ENCODE data around the gene CAMK4. TPM values are rescaled to one million over a fixed set of nuclear protein-coding genes. Genes with fewer than 3 reads are reported as not detected.

Gene CAMK4
- total and polyA plus RNA-seq, 2 experiments from 2014 or later = 4.2 to 7.3 TPM

- Histone ChIP-seq H3K9me2 (ENCODE audit: insufficient read depth) (no peaks in the 10 kb centered on the region), H2AFZ (no peak overlapping the region), H3K36me3 (ENCODE audit: insufficient read depth) (no peaks in the 10 kb centered on the region), H3K4me1 (ENCODE audit: insufficient read depth) (no peaks in the 10 kb centered on the region), H3K4me2 (no peak overlapping the region), H3K4me3 (no peak overlapping the region), H3F3A (replicated peaks; ENCODE audit: low read depth) (no peaks in the 10 kb centered on the region), H3K79me2 (replicated peaks; ENCODE audit: insufficient read depth) (no peaks in the 10 kb centered on the region), H4K20me1 (replicated peaks; ENCODE audit: insufficient read depth) (no peaks in the 10 kb centered on the region), H3K27me3 (ENCODE audit: insufficient read depth) (no peaks in the 10 kb centered on the region), H3K27ac (ENCODE audit: low read depth) (no peak overlapping the region)
- DNase-seq (ENCODE audit: low spot score) (no peak), ATAC-seq (no peak)
- no peaks in the 10 kb centered on the region for H3K27me3 Mint-ChIP-seq (ENCODE audit: insufficient read depth, low read depth, poor library complexity)
- H3K36me3 Mint-ChIP-seq (ENCODE audit: low read depth) = peaks cover 4% of the 10 kb centered on the region; the same call in 1 of the 3 replicates
- TF ChIP-seq EZH2phosphoT487 (IDR thresholded peaks at IDR 0.05; ENCODE audit: unreplicated experiment) (no peak), POLR2AphosphoS5 (IDR thresholded peaks at IDR 0.05; ENCODE audit: low read depth) (no peak), ZNF462 (CRISPR knock-in tag; IDR thresholded peaks at IDR 0.05) (no peak)
- H3K27ac Mint-ChIP-seq = no peak overlapping the region
- no peak overlapping the region for H3K4me3 Mint-ChIP-seq
- H3K9me3 Mint-ChIP-seq = peaks cover 9% of the 10 kb centered on the region; the same call in 2 of the 3 replicates
- H3K4me1 Mint-ChIP-seq = no peaks in the 10 kb centered on the region
Measured at GRCh38 chr5:111254613-111255012, 30.4 kb downstream of the CAMK4 start.

GRCh38 chr5:111255169-111255568 is 31.0 kb downstream of the CAMK4 start:
- no peaks in the 10 kb centered on the region for H3K27me3 Mint-ChIP-seq (ENCODE audit: insufficient read depth, low read depth, poor library complexity)
- H3K36me3 Mint-ChIP-seq (ENCODE audit: low read depth) = peaks cover 4% of the 10 kb centered on the region; the same call in 1 of the 3 replicates
- no peak overlapping the region for H3K4me3 Mint-ChIP-seq
- TF ChIP-seq, protein P1, sequence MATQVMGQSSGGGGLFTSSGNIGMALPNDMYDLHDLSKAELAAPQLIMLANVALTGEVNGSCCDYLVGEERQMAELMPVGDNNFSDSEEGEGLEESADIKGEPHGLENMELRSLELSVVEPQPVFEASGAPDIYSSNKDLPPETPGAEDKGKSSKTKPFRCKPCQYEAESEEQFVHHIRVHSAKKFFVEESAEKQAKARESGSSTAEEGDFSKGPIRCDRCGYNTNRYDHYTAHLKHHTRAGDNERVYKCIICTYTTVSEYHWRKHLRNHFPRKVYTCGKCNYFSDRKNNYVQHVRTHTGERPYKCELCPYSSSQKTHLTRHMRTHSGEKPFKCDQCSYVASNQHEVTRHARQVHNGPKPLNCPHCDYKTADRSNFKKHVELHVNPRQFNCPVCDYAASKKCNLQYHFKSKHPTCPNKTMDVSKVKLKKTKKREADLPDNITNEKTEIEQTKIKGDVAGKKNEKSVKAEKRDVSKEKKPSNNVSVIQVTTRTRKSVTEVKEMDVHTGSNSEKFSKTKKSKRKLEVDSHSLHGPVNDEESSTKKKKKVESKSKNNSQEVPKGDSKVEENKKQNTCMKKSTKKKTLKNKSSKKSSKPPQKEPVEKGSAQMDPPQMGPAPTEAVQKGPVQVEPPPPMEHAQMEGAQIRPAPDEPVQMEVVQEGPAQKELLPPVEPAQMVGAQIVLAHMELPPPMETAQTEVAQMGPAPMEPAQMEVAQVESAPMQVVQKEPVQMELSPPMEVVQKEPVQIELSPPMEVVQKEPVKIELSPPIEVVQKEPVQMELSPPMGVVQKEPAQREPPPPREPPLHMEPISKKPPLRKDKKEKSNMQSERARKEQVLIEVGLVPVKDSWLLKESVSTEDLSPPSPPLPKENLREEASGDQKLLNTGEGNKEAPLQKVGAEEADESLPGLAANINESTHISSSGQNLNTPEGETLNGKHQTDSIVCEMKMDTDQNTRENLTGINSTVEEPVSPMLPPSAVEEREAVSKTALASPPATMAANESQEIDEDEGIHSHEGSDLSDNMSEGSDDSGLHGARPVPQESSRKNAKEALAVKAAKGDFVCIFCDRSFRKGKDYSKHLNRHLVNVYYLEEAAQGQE (IDR thresholded peaks at IDR 0.05; ENCODE audit: unreplicated experiment) = no peak
- TF ChIP-seq ETS1 (IDR thresholded peaks at IDR 0.05) (no peak), POLR2AphosphoS5 (IDR thresholded peaks at IDR 0.05; ENCODE audit: low read depth) (no peak), NANOG (IDR thresholded peaks at IDR 0.05; ENCODE audit: borderline replicate concordance) (no peak), ZNF114 (CRISPR knock-in tag; IDR thresholded peaks at IDR 0.05) (no peak), CREB1 (CRISPR knock-in tag; IDR thresholded peaks at IDR 0.05; ENCODE audit: low read depth) (no peak)
- TF ChIP-seq, protein P2, sequence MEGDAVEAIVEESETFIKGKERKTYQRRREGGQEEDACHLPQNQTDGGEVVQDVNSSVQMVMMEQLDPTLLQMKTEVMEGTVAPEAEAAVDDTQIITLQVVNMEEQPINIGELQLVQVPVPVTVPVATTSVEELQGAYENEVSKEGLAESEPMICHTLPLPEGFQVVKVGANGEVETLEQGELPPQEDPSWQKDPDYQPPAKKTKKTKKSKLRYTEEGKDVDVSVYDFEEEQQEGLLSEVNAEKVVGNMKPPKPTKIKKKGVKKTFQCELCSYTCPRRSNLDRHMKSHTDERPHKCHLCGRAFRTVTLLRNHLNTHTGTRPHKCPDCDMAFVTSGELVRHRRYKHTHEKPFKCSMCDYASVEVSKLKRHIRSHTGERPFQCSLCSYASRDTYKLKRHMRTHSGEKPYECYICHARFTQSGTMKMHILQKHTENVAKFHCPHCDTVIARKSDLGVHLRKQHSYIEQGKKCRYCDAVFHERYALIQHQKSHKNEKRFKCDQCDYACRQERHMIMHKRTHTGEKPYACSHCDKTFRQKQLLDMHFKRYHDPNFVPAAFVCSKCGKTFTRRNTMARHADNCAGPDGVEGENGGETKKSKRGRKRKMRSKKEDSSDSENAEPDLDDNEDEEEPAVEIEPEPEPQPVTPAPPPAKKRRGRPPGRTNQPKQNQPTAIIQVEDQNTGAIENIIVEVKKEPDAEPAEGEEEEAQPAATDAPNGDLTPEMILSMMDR (conservative IDR thresholded peaks at IDR 0.05; ENCODE audit: low read depth in 2 of 2) = no peak

More at GRCh38 chr5:111255169-111255568, 31.0 kb downstream of the CAMK4 start:
- no peaks in the 10 kb centered on the region for H3K4me1 ChIP-seq (ENCODE audit: insufficient read depth)
- H3K27ac ChIP-seq (ENCODE audit: low read depth) = no peak overlapping the region
- H3K27me3 ChIP-seq (ENCODE audit: insufficient read depth) = peaks cover 5% of the 10 kb centered on the region; the same call in 1 of the 2 replicates
- no peak overlapping the region for H3K27ac Mint-ChIP-seq
- H3K36me3 ChIP-seq (ENCODE audit: insufficient read depth) = no peaks in the 10 kb centered on the region
- no peaks in the 10 kb centered on the region for H4K20me1 ChIP-seq (replicated peaks; ENCODE audit: insufficient read depth)
- H3K79me2 ChIP-seq (replicated peaks; ENCODE audit: insufficient read depth) = no peaks in the 10 kb centered on the region
- ATAC-seq (no peak), DNase-seq (ENCODE audit: low spot score) (no peak)
- H3K4me1 Mint-ChIP-seq = no peaks in the 10 kb centered on the region
- no peak overlapping the region for H3K4me2 ChIP-seq
- H2AFZ ChIP-seq = no peak overlapping the region
- H3K9me2 ChIP-seq (ENCODE audit: insufficient read depth) = no peaks in the 10 kb centered on the region
- no peak overlapping the region for H3K4me3 ChIP-seq
- peaks cover 9% of the 10 kb centered on the region; the same call in 2 of the 3 replicates for H3K9me3 Mint-ChIP-seq
- no peaks in the 10 kb centered on the region for H3F3A ChIP-seq (replicated peaks; ENCODE audit: low read depth)
